Fibroblast of skin of abdomen (primary cell): Measurements from ENCODE around the gene ZNF701. TPM values are rescaled to one million over a fixed set of nuclear protein-coding genes. Genes with fewer than 3 reads are reported as not detected.
"Not testable (repeated sequence)": the region's sequence is repeated elsewhere in the genome, so short reads cannot be mapped to it uniquely, and the experiment has no call there.

ENCODE experiments used
- DNase-seq: peaks from one replicate; pipeline ENCODE4 v3.0.0-alpha.2; 2013
- polyA plus RNA-seq, 2 experiments: library from polyadenylated mRNA; unstranded; fragments of 120-200 nt; gene quantifications; one replicate each; pipeline ENCODE4 v1.2.1, GENCODE V29; 2013; ENCODE audit not compliant: insufficient read length in 2 of 2

Gene ZNF701
- 2.9 TPM for polyA plus RNA-seq (2013, experiment 1 of 2; ENCODE audit: insufficient read length)
- polyA plus RNA-seq (2013, experiment 2 of 2; ENCODE audit: insufficient read length), result 3.2 TPM

GRCh38 chr19:52570000-52570861, at the start of gene ZNF701:
ZNF701 (plus strand) TSS chr19:52570287; CDS start chr19:52574148, 3,861 bp downstream.
- peak; percentile 91 for DNase-seq

- no peak for DNase-seq
Observed at GRCh38 chr19:52522551-52522950, 47.5 kb upstream of the ZNF701 start.

GRCh38 chr19:52524086-52524485, 46.0 kb upstream of the ZNF701 start:
- no peak for DNase-seq

- peak; percentile 89 for DNase-seq
Observed at GRCh38 chr19:52527134-52527955, 42.7 kb upstream of the ZNF701 start, which contains the start of gene ZNF808. ZNF808 (plus strand) TSS chr19:52527668; CDS start chr19:52543285, 15,617 bp downstream.

GRCh38 chr19:52527956-52528351, 42.1 kb upstream of the ZNF701 start:
- DNase-seq, result no peak

GRCh38 chr19:52532480-52532879, 37.6 kb upstream of the ZNF701 start:
- DNase-seq, result no peak

GRCh38 chr19:52533901-52534300, 36.2 kb upstream of the ZNF701 start:
- no peak for DNase-seq

GRCh38 chr19:52535385-52535770, 34.7 kb upstream of the ZNF701 start:
- not testable (repeated sequence) for DNase-seq

- DNase-seq, result peak; percentile 73
Observed at GRCh38 chr19:52535771-52536447, 34.2 kb upstream of the ZNF701 start.

GRCh38 chr19:52536448-52536800, 33.7 kb upstream of the ZNF701 start:
- DNase-seq, result no peak

- not testable (repeated sequence) for DNase-seq
Observed at GRCh38 chr19:52538815-52539214, 31.3 kb upstream of the ZNF701 start.

GRCh38 chr19:52541176-52541575, 28.9 kb upstream of the ZNF701 start:
- DNase-seq, result not testable (repeated sequence)

- DNase-seq, result no peak
Observed at GRCh38 chr19:52541608-52542007, 28.5 kb upstream of the ZNF701 start.

- DNase-seq, result not testable (repeated sequence)
Observed at GRCh38 chr19:52542541-52542940, 27.5 kb upstream of the ZNF701 start.

GRCh38 chr19:52542984-52543664, 27.0 kb upstream of the ZNF701 start:
- DNase-seq, result no peak

- no peak for DNase-seq
Observed at GRCh38 chr19:52554216-52554971, 15.7 kb upstream of the ZNF701 start.

- no peak for DNase-seq
Observed at GRCh38 chr19:52557231-52557995, 12.7 kb upstream of the ZNF701 start.

- DNase-seq, result not testable (repeated sequence)
Observed at GRCh38 chr19:52558732-52559445, 11.2 kb upstream of the ZNF701 start.

GRCh38 chr19:52561611-52562010, 8.5 kb upstream of the ZNF701 start:
- DNase-seq, result not testable (repeated sequence)

- no peak for DNase-seq
Observed at GRCh38 chr19:52566121-52566520, 4.0 kb upstream of the ZNF701 start.
